Caco-2 (cell line): ENCODE results near the gene GOLPH3. TPM values are rescaled to one million over a fixed set of nuclear protein-coding genes. Genes with fewer than 3 reads are reported as not detected.

Experiments used
- BruUV-seq: library from RNA; stranded (reverse); fragments of 400-500 nt; replicated peaks from 2 replicates; lab custom pipeline; 2021; lab: Mats Ljungman, UMichigan
- CTCF ChIA-PET: fragments of 300-600 bp; sonication (Branson Sonifier 250); formaldehyde crosslinking; loops from one replicate; lab custom pipeline; 2022; ENCODE audit warnings: antibody characterized with exemption; lab: Charles Lee
- POLR2A ChIA-PET: fragments of 300-600 bp; sonication (Branson Sonifier 250); formaldehyde crosslinking; loops from one replicate; lab custom pipeline; 2022; ENCODE audit warnings: antibody characterized with exemption; lab: Charles Lee
- DNase-seq, 2 experiments: peaks; one replicate each; pipeline versions ENCODE4 v3.0.0 to v3.0.0-alpha.2; 2020 to 2022
- H3K27me3 ChIP-seq: replicated peaks from 2 replicates; pipeline ENCODE4 v1.6.0; 2011; ENCODE audit warnings: low read length; ENCODE audit not compliant: control insufficient read depth, insufficient read depth
- H3K36me3 ChIP-seq: 2 replicates; pipeline ENCODE4 v1.5.1; 2011; ENCODE audit warnings: low read length; ENCODE audit not compliant: control insufficient read depth, insufficient read depth
- H3K4me1 ChIP-seq: fragments of 250-450 bp; sonication (Bioruptor Pico); 2 replicates; pipeline ENCODE4 v1.5.1; 2020; ENCODE audit warnings: mild to moderate bottlenecking
- H3K4me3 ChIP-seq: 2 replicates; pipeline ENCODE4 v1.5.1; 2011; ENCODE audit warnings: low read depth, mild to moderate bottlenecking, control low read depth, low read length
- H3K9me3 ChIP-seq: fragments of 250-450 bp; sonication (Bioruptor Pico); 2 replicates; pipeline ENCODE4 v1.5.1; 2020; ENCODE audit warnings: mild to moderate bottlenecking, moderate library complexity
- H3K27ac Mint-ChIP-seq: one replicate; pipeline ENCODE4 v1.8.0; 2022; ENCODE audit warnings: mixed read lengths; ENCODE audit not compliant: unreplicated experiment
- H3K27me3 Mint-ChIP-seq: one replicate; pipeline ENCODE4 v1.8.0; 2022; ENCODE audit warnings: mixed read lengths; ENCODE audit not compliant: insufficient read depth, unreplicated experiment
- H3K36me3 Mint-ChIP-seq: one replicate; pipeline ENCODE4 v1.8.0; 2022; ENCODE audit warnings: mild to moderate bottlenecking, mixed read lengths; ENCODE audit not compliant: insufficient read depth, unreplicated experiment
- H3K4me1 Mint-ChIP-seq: one replicate; pipeline ENCODE4 v1.8.0; 2022; ENCODE audit warnings: low read depth, mixed read lengths; ENCODE audit not compliant: unreplicated experiment
- H3K4me3 Mint-ChIP-seq: one replicate; pipeline ENCODE4 v1.8.0; 2022; ENCODE audit warnings: mild to moderate bottlenecking, moderate library complexity, mixed read lengths; ENCODE audit not compliant: unreplicated experiment
- H3K9me3 Mint-ChIP-seq: one replicate; pipeline ENCODE4 v1.8.0; 2022; ENCODE audit warnings: mixed read lengths; ENCODE audit not compliant: unreplicated experiment
- CTCF ChIP-seq, 2 experiments: fragments of 200-600 bp in 1 of 2; IDR thresholded peaks; 1 replicate in 1 of 2; 2 replicates in 1 of 2; pipeline versions ENCODE4 v1.5.1 to v1.8.0; 2011 to 2022; ENCODE audit warnings: antibody characterized with exemption in 1 of 2, control low read depth in 1 of 2, inconsistent platforms in 1 of 2, low read depth in 1 of 2, low read length in 1 of 2, mild to moderate bottlenecking in 1 of 2, moderate library complexity in 1 of 2; ENCODE audit not compliant: insufficient read depth in 1 of 2, severe bottlenecking in 1 of 2, unreplicated experiment in 1 of 2
- intact Hi-C: fragments of 100-400 bp; cut with micrococcal nuclease; formaldehyde crosslinking; loops from one replicate; pipeline ENCODE4 v1.10.0; 2022; ENCODE audit not compliant: unreplicated experiment
- total RNA-seq: library from RNA; stranded (reverse); gene quantifications from 2 replicates; pipeline ENCODE4 v1.2.3, GENCODE V29; 2022

Gene GOLPH3
- total RNA-seq, 1 experiment from 2014 or later = 122 TPM

DNA sequence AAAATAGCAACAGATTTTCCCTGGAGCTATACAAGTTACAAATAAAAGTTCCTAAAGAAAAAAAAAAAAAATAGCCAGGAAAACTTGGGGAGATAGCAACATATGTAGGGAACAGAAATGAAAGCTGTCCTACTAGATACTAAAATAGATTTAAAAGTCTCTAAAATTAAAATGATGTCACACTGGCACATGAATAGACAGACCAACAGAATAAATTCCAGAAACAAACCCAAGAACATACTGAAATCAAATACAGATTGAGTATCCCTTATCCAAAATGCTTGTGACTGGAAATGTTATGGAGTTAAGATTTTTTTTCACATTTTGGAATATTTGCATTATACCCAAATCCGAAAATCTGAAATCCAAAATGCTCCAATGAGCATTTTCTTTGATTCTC lies 23.8 kb downstream of the GOLPH3 start:
- intact Hi-C loops = no loop called here
- Mint-ChIP-seq H3K36me3 (peaks cover 17% of the 10 kb centered on the region), H3K27ac (no peak overlapping the region), H3K9me3 (no peaks in the 10 kb centered on the region), H3K27me3 (no peaks in the 10 kb centered on the region), H3K4me1 (peaks cover 26% of the 10 kb centered on the region), H3K4me3 (no peak overlapping the region)
- 0 out of 2 replicates have a peak, but pooled peaks cover 11% of the 10 kb centered on the region for H3K4me1 ChIP-seq
- no peaks in the 10 kb centered on the region for H3K9me3 ChIP-seq
- no peak overlapping the region for H3K4me3 ChIP-seq
- CTCF ChIA-PET = interaction anchor here (0.6 kb wide), 1 partner anchor 194 kb away, joined by 3 read pairs; no protein-coding TSS in a partner anchor
- DNase-seq = no peak
- H3K36me3 ChIP-seq = no peaks in the 10 kb centered on the region
- POLR2A ChIA-PET = no interaction called here
- no peak for TF ChIP-seq CTCF (IDR thresholded peaks at IDR 0.05; ENCODE audit: insufficient read depth in 1 of 2, low read depth in 1 of 2, low read length in 1 of 2, severe bottlenecking in 1 of 2, unreplicated experiment in 1 of 2)
- BruUV-seq = no TSS peak
- no peaks in the 10 kb centered on the region for H3K27me3 ChIP-seq

- H3K27me3 Mint-ChIP-seq = no peaks in the 10 kb centered on the region
- H3K4me3 Mint-ChIP-seq = no peak overlapping the region
- H3K27ac Mint-ChIP-seq = no peak overlapping the region
- peaks cover 36% of the 10 kb centered on the region for H3K36me3 Mint-ChIP-seq
- CTCF ChIA-PET = no interaction called here
- TF ChIP-seq CTCF (IDR thresholded peaks at IDR 0.05; ENCODE audit: insufficient read depth in 1 of 2, low read depth in 1 of 2, low read length in 1 of 2, severe bottlenecking in 1 of 2, unreplicated experiment in 1 of 2) = no peak
- intact Hi-C loops = no loop called here
- Histone ChIP-seq H3K36me3 (no peaks in the 10 kb centered on the region), H3K4me1 (0 out of 2 replicates have a peak, but pooled peaks cover 11% of the 10 kb centered on the region), H3K27me3 (no peaks in the 10 kb centered on the region), H3K9me3 (no peaks in the 10 kb centered on the region), H3K4me3 (no peak overlapping the region)
- POLR2A ChIA-PET = no interaction called here
- H3K9me3 Mint-ChIP-seq = no peaks in the 10 kb centered on the region
- DNase-seq = no peak
- no TSS peak for BruUV-seq
- H3K4me1 Mint-ChIP-seq = peaks cover 22% of the 10 kb centered on the region
Observed at GRCh38 chr5:32147959-32148358, 26.2 kb downstream of the GOLPH3 start.

- Mint-ChIP-seq H3K9me3 (no peaks in the 10 kb centered on the region), H3K27me3 (no peaks in the 10 kb centered on the region), H3K4me3 (no peak overlapping the region), H3K4me1 (peaks cover 20% of the 10 kb centered on the region), H3K36me3 (peaks cover 36% of the 10 kb centered on the region), H3K27ac (no peak overlapping the region)
- Histone ChIP-seq H3K4me3 (no peak overlapping the region), H3K4me1 (0 out of 2 replicates have a peak, but pooled peaks cover 11% of the 10 kb centered on the region), H3K27me3 (no peaks in the 10 kb centered on the region), H3K9me3 (no peaks in the 10 kb centered on the region), H3K36me3 (no peaks in the 10 kb centered on the region)
- intact Hi-C loops = no loop called here
- POLR2A ChIA-PET = no interaction called here
- no TSS peak for BruUV-seq
- CTCF ChIA-PET = no interaction called here
- DNase-seq = no peak
- no peak for TF ChIP-seq CTCF (IDR thresholded peaks at IDR 0.05; ENCODE audit: insufficient read depth in 1 of 2, low read depth in 1 of 2, low read length in 1 of 2, severe bottlenecking in 1 of 2, unreplicated experiment in 1 of 2)
Observed at GRCh38 chr5:32147236-32147635, 26.9 kb downstream of the GOLPH3 start.
